Ovary (tissue), 9 donors: ENCODE results near the gene HJURP. TPM values are rescaled to one million over a fixed set of nuclear protein-coding genes. Genes with fewer than 3 reads are reported as not detected.

Source experiments
- DNase-seq, 5 donors: peaks; one replicate each; pipeline ENCODE4 v3.0.0-alpha.2; 2019 to 2020
- H3K27ac ChIP-seq, 2 donors: fragments of 200-600 bp; one replicate each; pipeline versions ENCODE4 v1.5.1 to v1.8.0; 2019 to 2022
- H3K27me3 ChIP-seq: fragments of 200-600 bp; one replicate; pipeline ENCODE4 v1.8.0; 2022
- H3K36me3 ChIP-seq: fragments of 200-600 bp; sonication (generic); one replicate; pipeline ENCODE4 v1.5.1; 2019
- H3K4me1 ChIP-seq: one replicate; pipeline ENCODE4 v1.8.1; 2013; ENCODE audit warnings: mild to moderate bottlenecking, moderate library complexity; ENCODE audit not compliant: insufficient read depth
- H3K4me3 ChIP-seq: fragments of 200-600 bp; sonication (generic); one replicate; pipeline ENCODE4 v1.5.1; 2017
- H3K9me3 ChIP-seq, 2 donors: fragments of 200-600 bp in 1 of 2; sonication (generic) in 1 of 2; one replicate each; pipeline versions ENCODE4 v1.5.1 to v1.8.1; 2013 to 2019; ENCODE audit warnings: mild to moderate bottlenecking in 1 of 2, moderate library complexity in 1 of 2
- EP300 ChIP-seq: sonication (generic); formaldehyde crosslinking; IDR thresholded peaks from one replicate; pipeline ENCODE4 v1.6.1; 2017; ENCODE audit warnings: antibody characterized with exemption
- POLR2A ChIP-seq: fragments of 450-650 bp; IDR thresholded peaks from one replicate; pipeline ENCODE4 v1.6.1; 2017; ENCODE audit warnings: antibody characterized with exemption, mild to moderate bottlenecking, moderate library complexity
- WGBS, 3 donors: extraction: QIAGEN DNeasy Blood & Tissue Kit in 1 of 3; methylation state at CpG; one replicate each; pipeline versions ENCODE4 v1.1.5 to v1.1.7; 2013 to 2017; 5-methylcytosine and 5-hydroxymethylcytosine counted together
- intact Hi-C, 4 donors: fragments of 100-400 bp; cut with DNase I; formaldehyde crosslinking; loops; one replicate each; pipeline versions ENCODE4 v1.11.0 to v1.15.1; 2022 to 2023
- polyA plus RNA-seq, 2 donors: library from polyadenylated mRNA; stranded (reverse); fragments of 200-250 nt in 1 of 2; fragments of 350-450 nt in 1 of 2; fragmentation: Illumina TruSeq in 1 of 2; extraction: RNeasy Lipid Tissue Mini Kit (QIAGEN cat#74804) in 1 of 2; gene quantifications; one replicate each; pipeline ENCODE4 v1.2.3, GENCODE V29; 2013 to 2014
- total RNA-seq, 7 donors: library from RNA; depleted of rRNA in 2 of 7; stranded (reverse); fragments of >200 nt in 2 of 7; fragmentation: NEBNext Ultra II Directional in 3 of 7; extraction: Animal tissue kit (Norgen Biotek cat#: 25700) in 3 of 7; gene quantifications; one replicate each; pipeline versions ENCODE4 v1.1.0 to v1.2.4, GENCODE V29; 2016 to 2023
- TF ChIP-seq, protein P1 (sequence below), 3 donors: fragments of 450-650 bp in 2 of 3; fragments of 200-600 bp in 1 of 3; IDR thresholded peaks; one replicate each; pipeline versions ENCODE4 v1.5.1 to v1.8.0; 2016 to 2022; ENCODE audit warnings: antibody characterized with exemption in 3 of 3, mild to moderate bottlenecking in 1 of 3
- donor health status: DM: no; HTN: no; CAD: no; lungs with moderate emphysema.
- donor health status: DM: no; HTN: no; CAD: no.
- donor health status: Bipolar disorder and iron deficiency.
- donor health status: DM: yes; HTN: yes; CAD: no.
- donor health status: DM: no; HTN: no; CAD: no.
- donor health status: DM: yes; HTN: yes; CAD: no.

Gene HJURP
- total and polyA plus RNA-seq, 9 donors, result 0.07 to 1.5 (median 0.94) TPM; not detected in 4

DNA sequence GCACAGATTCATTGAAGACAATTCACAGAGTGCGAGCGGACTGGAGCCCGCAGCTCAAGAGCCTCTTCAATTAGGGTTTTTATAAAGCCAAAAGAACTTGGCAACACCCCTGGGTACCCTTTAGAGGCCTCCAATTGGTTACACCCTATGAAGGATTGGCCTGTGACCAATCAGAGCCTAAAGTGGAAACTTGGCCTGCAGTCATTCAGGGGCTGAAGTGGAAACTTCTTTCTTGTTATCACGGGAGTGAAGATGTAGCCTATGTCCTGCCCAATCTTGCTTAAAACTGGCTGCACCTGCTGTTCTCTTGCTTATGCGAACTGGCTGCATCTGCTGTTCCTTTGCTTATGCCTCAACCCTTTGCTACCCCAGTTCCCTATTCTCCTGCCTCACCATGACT lies 1.8 kb upstream of the HJURP start:
- intact Hi-C loops, result no loop called here
- TF ChIP-seq POLR2A (no peak), EP300 (no peak)
- TF ChIP-seq, protein P1, sequence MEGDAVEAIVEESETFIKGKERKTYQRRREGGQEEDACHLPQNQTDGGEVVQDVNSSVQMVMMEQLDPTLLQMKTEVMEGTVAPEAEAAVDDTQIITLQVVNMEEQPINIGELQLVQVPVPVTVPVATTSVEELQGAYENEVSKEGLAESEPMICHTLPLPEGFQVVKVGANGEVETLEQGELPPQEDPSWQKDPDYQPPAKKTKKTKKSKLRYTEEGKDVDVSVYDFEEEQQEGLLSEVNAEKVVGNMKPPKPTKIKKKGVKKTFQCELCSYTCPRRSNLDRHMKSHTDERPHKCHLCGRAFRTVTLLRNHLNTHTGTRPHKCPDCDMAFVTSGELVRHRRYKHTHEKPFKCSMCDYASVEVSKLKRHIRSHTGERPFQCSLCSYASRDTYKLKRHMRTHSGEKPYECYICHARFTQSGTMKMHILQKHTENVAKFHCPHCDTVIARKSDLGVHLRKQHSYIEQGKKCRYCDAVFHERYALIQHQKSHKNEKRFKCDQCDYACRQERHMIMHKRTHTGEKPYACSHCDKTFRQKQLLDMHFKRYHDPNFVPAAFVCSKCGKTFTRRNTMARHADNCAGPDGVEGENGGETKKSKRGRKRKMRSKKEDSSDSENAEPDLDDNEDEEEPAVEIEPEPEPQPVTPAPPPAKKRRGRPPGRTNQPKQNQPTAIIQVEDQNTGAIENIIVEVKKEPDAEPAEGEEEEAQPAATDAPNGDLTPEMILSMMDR (IDR thresholded peaks at IDR 0.05), result no peak
- H3K4me1 ChIP-seq, result peaks cover 6% of the 10 kb centered on the region
- DNase-seq, result no peak
- no peak overlapping the region for H3K4me3 ChIP-seq
- H3K36me3 ChIP-seq, result no peaks in the 10 kb centered on the region
- no peaks in the 10 kb centered on the region for H3K27me3 ChIP-seq
- no peaks in the 10 kb centered on the region for H3K9me3 ChIP-seq
- WGBS, 3 donors, result 91 to 94% (median 93%) methylated on average over 5 of the region's 5 CpGs
- H3K27ac ChIP-seq, result no peak overlapping the region

DNA sequence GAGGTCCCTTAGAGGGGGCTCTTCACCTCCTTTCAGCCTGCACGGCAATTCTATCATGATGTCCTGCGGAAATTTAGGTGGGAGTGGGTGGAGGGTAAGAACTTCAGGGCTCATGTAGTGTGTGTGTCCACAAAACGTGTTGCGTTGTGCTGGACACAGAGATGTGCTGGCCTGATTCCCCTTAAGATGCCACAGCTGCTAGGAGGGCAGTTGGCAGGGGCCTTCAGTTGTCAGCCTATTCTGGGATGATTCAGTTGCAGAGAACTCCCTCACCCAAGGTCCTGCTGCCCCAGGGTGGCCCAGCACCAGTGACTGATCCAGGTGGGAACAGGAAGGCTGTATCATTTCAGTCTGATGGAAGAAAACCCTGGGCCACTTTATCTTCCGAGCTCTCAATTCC lies 1.0 kb upstream of the HJURP start:
- Histone ChIP-seq H3K4me1 (peaks cover 6% of the 10 kb centered on the region), H3K9me3 (no peaks in the 10 kb centered on the region), H3K27me3 (no peaks in the 10 kb centered on the region), H3K36me3 (no peaks in the 10 kb centered on the region), H3K4me3 (no peak overlapping the region), H3K27ac (no peak overlapping the region)
- no peak for DNase-seq
- intact Hi-C loops, result no loop called here
- TF ChIP-seq, protein P1 (IDR thresholded peaks at IDR 0.05), result no peak
- no peak for TF ChIP-seq POLR2A
- TF ChIP-seq EP300, result no peak
- 77 to 83% (median 82%) methylated on average over 5 of the region's 5 CpGs for WGBS, 3 donors

DNA sequence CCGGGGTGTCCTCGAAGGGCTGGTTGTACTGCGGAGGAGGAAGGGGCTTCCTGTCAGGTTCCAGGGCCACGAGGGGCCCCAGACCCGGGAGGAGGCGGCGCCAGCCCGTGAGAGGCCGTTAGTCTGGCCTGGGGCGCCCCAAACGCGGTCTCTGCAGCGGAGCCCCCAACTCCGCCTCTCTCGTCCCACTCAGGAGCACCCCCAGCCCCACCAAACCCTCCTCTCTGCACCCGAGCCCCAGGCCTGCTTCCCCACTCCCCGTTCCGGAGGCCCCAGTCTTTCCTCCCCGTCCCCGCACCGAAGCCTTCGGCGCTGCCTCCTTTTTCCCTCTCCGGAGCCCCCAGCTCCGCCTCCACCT lies 473 bp downstream of the HJURP start:
- no peak overlapping the region for H3K27ac ChIP-seq

DNA sequence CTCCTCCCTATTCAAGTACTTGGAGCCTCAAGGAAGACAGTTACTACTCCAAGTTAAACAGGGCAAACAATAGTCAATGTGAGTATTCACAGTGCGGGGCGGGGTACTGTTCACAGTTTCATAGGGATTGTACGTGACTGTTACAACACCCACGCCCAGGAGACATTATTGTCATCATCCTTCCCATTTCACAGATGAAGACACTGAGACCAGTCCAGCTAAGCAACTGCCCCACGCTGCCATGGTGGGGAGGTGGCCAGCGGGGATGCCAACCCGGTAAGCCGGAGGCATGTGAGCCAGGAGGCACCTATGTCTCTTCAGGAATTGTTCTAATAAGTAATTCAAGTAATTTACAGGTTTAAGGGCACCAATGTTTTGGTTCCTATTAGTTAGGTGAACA lies 982 bp downstream of the HJURP start:
- Histone ChIP-seq H3K4me3 (no peak overlapping the region), H3K36me3 (no peaks in the 10 kb centered on the region), H3K27ac (no peak overlapping the region), H3K4me1 (peaks cover 6% of the 10 kb centered on the region), H3K9me3 (no peaks in the 10 kb centered on the region), H3K27me3 (no peaks in the 10 kb centered on the region)
- 31 to 39% (median 39%) methylated on average over 8 of the region's 8 CpGs for WGBS, 3 donors
- no peak for DNase-seq
- TF ChIP-seq, protein P1 (IDR thresholded peaks at IDR 0.05), result no peak
- no peak for TF ChIP-seq POLR2A
- no peak for TF ChIP-seq EP300
- intact Hi-C loops, result no loop called here

More for the DNA sequence above, 473 bp downstream of the HJURP start:
- DNase-seq, result no peak
- intact Hi-C loops, result no loop called here
- Histone ChIP-seq H3K4me3 (peak overlapping the region; percentile 61), H3K9me3 (no peaks in the 10 kb centered on the region), H3K4me1 (peaks cover 6% of the 10 kb centered on the region), H3K27me3 (no peaks in the 10 kb centered on the region), H3K36me3 (no peaks in the 10 kb centered on the region)
- no peak for TF ChIP-seq POLR2A
- TF ChIP-seq, protein P1 (IDR thresholded peaks at IDR 0.05), result no peak
- TF ChIP-seq EP300, result no peak
- 0 to 2% (median 1%) methylated on average over 25 of the region's 25 CpGs for WGBS, 3 donors

DNA sequence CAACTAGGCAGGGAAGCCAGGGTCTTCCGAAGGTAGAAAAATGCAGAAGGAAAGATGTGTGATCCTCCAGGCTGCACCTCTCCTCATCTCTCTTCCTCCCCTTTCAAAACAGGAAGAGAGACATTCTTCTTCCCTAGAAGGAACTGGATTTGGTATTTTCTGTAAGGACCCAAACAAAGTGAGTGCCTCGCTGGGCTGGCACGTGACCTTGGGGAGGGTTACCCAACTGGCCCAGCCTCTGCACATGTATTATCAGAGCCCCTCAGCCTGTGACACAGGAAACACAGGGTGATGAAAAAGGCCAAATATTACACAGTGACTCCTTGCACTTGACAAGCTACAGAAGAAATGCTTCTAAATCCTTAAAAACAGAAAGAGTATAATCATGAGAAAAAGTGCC lies 2.3 kb downstream of the HJURP start:
- DNase-seq, result no peak
- H3K27ac ChIP-seq, result no peak overlapping the region
- intact Hi-C loops, result no loop called here
- 68 to 75% (median 69%) methylated on average over 3 of the region's 3 CpGs for WGBS, 3 donors
- no peak overlapping the region for H3K4me3 ChIP-seq
- no peaks in the 10 kb centered on the region for H3K27me3 ChIP-seq
- H3K4me1 ChIP-seq, result peaks cover 6% of the 10 kb centered on the region
- no peaks in the 10 kb centered on the region for H3K9me3 ChIP-seq
- H3K36me3 ChIP-seq, result no peaks in the 10 kb centered on the region
- TF ChIP-seq EP300, result no peak
- TF ChIP-seq, protein P1 (IDR thresholded peaks at IDR 0.05), result no peak
- no peak for TF ChIP-seq POLR2A
